ENCODE measurements around the gene ATP5F1C. TPM values are rescaled to one million over a fixed set of nuclear protein-coding genes. Genes with fewer than 3 reads are reported as not detected.

The ATP5F1C gene
- total and polyA plus RNA-seq, 2 donors (not counting 3 experiments of a cell fraction or from before 2014, with no cell fraction given), result 184 to 290 TPM

- H3K27ac ChIP-seq (ENCODE audit: insufficient read depth, low read depth, low read length), result no peak overlapping the region
- dilution Hi-C loops (cut with MboI; ENCODE audit: extremely low pct_ligation_motif_present, low sequenced_read_pairs) (no loop called here), intact Hi-C loops (cut with micrococcal nuclease) (no loop called here)
Measured at GRCh38 chr10:7750222-7750621, 37.8 kb upstream of the ATP5F1C start.

More at GRCh38 chr10:7750222-7750621, 37.8 kb upstream of the ATP5F1C start:
- H3K9me1 ChIP-seq (replicated peaks; ENCODE audit: control insufficient read depth, extremely low read depth, insufficient read depth, low read length), result no peaks in the 10 kb centered on the region
- FAIRE-seq, result no peak
- no peak for DNase-seq (ENCODE audit: low read depth, low spot score)
- no peak overlapping the region for H2AFZ ChIP-seq (ENCODE audit: low read depth, low read length)
- no peaks in the 10 kb centered on the region for H3K27me3 ChIP-seq (ENCODE audit: control insufficient read depth in 2 of 2, insufficient read depth in 2 of 2, low read length in 2 of 2)
- no TSS peak for BruUV-seq (replicated peaks)
- no peak overlapping the region for H3K4me3 ChIP-seq (replicated peaks in 1 of 3; ENCODE audit: insufficient read depth in 1 of 3, low read depth in 1 of 3, low read length in 3 of 3)
- H3K4me1 ChIP-seq (ENCODE audit: control insufficient read depth, extremely low read depth, insufficient read depth, low read length), result no peaks in the 10 kb centered on the region
- TF ChIP-seq FOS (IDR thresholded peaks at IDR 0.05; ENCODE audit: borderline replicate concordance, insufficient read depth, low read length), result no peak
- TF ChIP-seq GATA2 (IDR thresholded peaks at IDR 0.05; ENCODE audit: insufficient read depth, insufficient read length, low read depth, low read length), result no peak
- TF ChIP-seq POLR2AphosphoS5 (IDR thresholded peaks at IDR 0.05; ENCODE audit: insufficient read depth, low read depth, low read length), result no peak
- no peak for TF ChIP-seq MAX (IDR thresholded peaks at IDR 0.05; ENCODE audit: insufficient read depth, insufficient read length)
- TF ChIP-seq JUN (IDR thresholded peaks at IDR 0.05; ENCODE audit: borderline replicate concordance, insufficient read depth, insufficient read length, low read depth), result no peak
- TF ChIP-seq CTCF (IDR thresholded peaks at IDR 0.05; ENCODE audit: extremely low read depth in 1 of 2, insufficient read depth in 1 of 2, low read depth in 1 of 2, low read length in 2 of 2), result no peak
- TF ChIP-seq EZH2 (IDR thresholded peaks at IDR 0.05; ENCODE audit: borderline replicate concordance, low read depth, low read length, severe bottlenecking), result no peak
- TF ChIP-seq POLR2A (IDR thresholded peaks at IDR 0.05; ENCODE audit: low read depth, low read length), result no peak
- TF ChIP-seq MYC (IDR thresholded peaks at IDR 0.05; ENCODE audit: low read depth, low read length), result no peak
- CTCF ChIA-PET, result no interaction called here
- peaks cover 4 to 11% of the 10 kb centered on the region in 2 experiments for H3K36me3 ChIP-seq (ENCODE audit: control insufficient read depth in 2 of 2, extremely low read depth in 1 of 2, insufficient read depth in 2 of 2, low read length in 2 of 2)
- H4K20me1 ChIP-seq (replicated peaks; ENCODE audit: control insufficient read depth, extremely low read depth, insufficient read depth, low read length), result no peaks in the 10 kb centered on the region
- no peak overlapping the region for H3K9ac ChIP-seq (replicated peaks; ENCODE audit: extremely low read depth, insufficient read depth, low read length)
- POLR2A ChIA-PET, result no interaction called here
- no peaks in the 10 kb centered on the region for H3K9me3 ChIP-seq (replicated peaks; ENCODE audit: control insufficient read depth, insufficient read depth, low read length)
- H3K79me2 ChIP-seq (ENCODE audit: control insufficient read depth, insufficient read depth, low read length), result no peaks in the 10 kb centered on the region
- H3K4me2 ChIP-seq (ENCODE audit: insufficient read depth, low read length), result no peak overlapping the region
